SK-N-SH treated with all-trans-retinoic acid at 6 μM for 48 hours (cell line): ENCODE measurements around the gene TNNI2.
"Not testable (repeated sequence)": the region's sequence is repeated elsewhere in the genome, so short reads cannot be mapped to it uniquely, and the experiment has no call there.

Experiments used
- ATAC-seq: fragments of 200-7000 bp; cut with Tn5 transposase; 3 replicates; pipeline ENCODE4 v1.9.1; 2020; ENCODE audit warnings: mild to moderate bottlenecking, moderate library complexity
- ARNTL ChIP-seq: fragments of 450-650 bp; formaldehyde crosslinking; IDR thresholded peaks from 2 replicates; pipeline ENCODE4 v1.5.0; 2020; ENCODE audit warnings: low read depth, mild to moderate bottlenecking, moderate library complexity, borderline replicate concordance
- BACH2 ChIP-seq: fragments of 250-450 bp; sonication (Bioruptor Pico); IDR thresholded peaks from 2 replicates; pipeline ENCODE4 v1.9.0; 2021; ENCODE audit warnings: mild to moderate bottlenecking, borderline replicate concordance
- CSDC2 ChIP-seq: fragments of 250-450 bp; sonication (Bioruptor Pico); IDR thresholded peaks from 2 replicates; pipeline ENCODE4 v1.5.0; 2020; ENCODE audit warnings: mild to moderate bottlenecking, moderate library complexity
- ESRRG ChIP-seq: fragments of 250-450 bp; sonication (Bioruptor Pico); IDR thresholded peaks from 2 replicates; pipeline ENCODE4 v1.6.1; 2021; ENCODE audit warnings: mild to moderate bottlenecking
- GLIS3 ChIP-seq: fragments of 250-450 bp; sonication (Bioruptor Pico); IDR thresholded peaks from 2 replicates; pipeline ENCODE4 v1.5.0; 2020; ENCODE audit warnings: mild to moderate bottlenecking, moderate library complexity
- ISL1 ChIP-seq: fragments of 250-450 bp; sonication (Bioruptor Pico); IDR thresholded peaks from 2 replicates; pipeline ENCODE4 v2.1.2; 2022; ENCODE audit warnings: mild to moderate bottlenecking, moderate library complexity
- OSR1 ChIP-seq: fragments of 250-450 bp; sonication (Bioruptor Pico); IDR thresholded peaks from 2 replicates; pipeline ENCODE4 v1.8.0; 2022; ENCODE audit warnings: moderate library complexity, mild to moderate bottlenecking, inconsistent platforms
- PPARA ChIP-seq: fragments of 250-450 bp; sonication (Bioruptor Pico); IDR thresholded peaks from 2 replicates; pipeline ENCODE4 v1.5.0; 2020; ENCODE audit warnings: mild to moderate bottlenecking, borderline replicate concordance
- RARB ChIP-seq: fragments of 250-450 bp; sonication (Bioruptor Pico); IDR thresholded peaks from 2 replicates; pipeline ENCODE4 v1.8.0; 2021; ENCODE audit warnings: mild to moderate bottlenecking, moderate library complexity
- SNAI2 ChIP-seq: fragments of 250-450 bp; sonication (Bioruptor Pico); IDR thresholded peaks from 2 replicates; pipeline ENCODE4 v1.5.0; 2020; ENCODE audit warnings: mild to moderate bottlenecking, moderate library complexity
- TCF4 ChIP-seq: fragments of 250-450 bp; sonication (Bioruptor Pico); IDR thresholded peaks from 2 replicates; pipeline ENCODE4 v1.8.0; 2021; ENCODE audit warnings: mild to moderate bottlenecking, moderate library complexity, borderline replicate concordance
- ZC3H10 ChIP-seq: fragments of 250-450 bp; sonication (Bioruptor Pico); IDR thresholded peaks from 2 replicates; pipeline ENCODE4 v1.5.1; 2021; ENCODE audit warnings: mild to moderate bottlenecking, moderate library complexity
- ZFP3 ChIP-seq: fragments of 250-450 bp; sonication (Bioruptor Pico); IDR thresholded peaks from 2 replicates; pipeline ENCODE4 v1.5.0; 2020; ENCODE audit warnings: mild to moderate bottlenecking, moderate library complexity
- ZFP30 ChIP-seq: fragments of 450-650 bp; formaldehyde crosslinking; IDR thresholded peaks from 2 replicates; pipeline ENCODE4 v1.5.0; 2022; ENCODE audit warnings: mild to moderate bottlenecking, moderate library complexity
- ZNF565 ChIP-seq: fragments of 450-650 bp; formaldehyde crosslinking; conservative IDR thresholded peaks from 2 replicates; pipeline ENCODE4 v1.5.0; 2020; ENCODE audit warnings: low read depth, mild to moderate bottlenecking, moderate library complexity
- ZNF70 ChIP-seq: fragments of 450-650 bp; formaldehyde crosslinking; IDR thresholded peaks from 2 replicates; pipeline ENCODE4 v1.5.0; 2020; ENCODE audit warnings: mild to moderate bottlenecking, moderate library complexity
- ZNF8 ChIP-seq: fragments of 450-650 bp; formaldehyde crosslinking; IDR thresholded peaks from 2 replicates; pipeline ENCODE4 v1.5.0; 2020; ENCODE audit warnings: mild to moderate bottlenecking, moderate library complexity
- TF ChIP-seq, protein P1 (sequence below): fragments of 250-450 bp; sonication (Bioruptor Pico); IDR thresholded peaks from 2 replicates; pipeline ENCODE4 v1.5.0; 2020; ENCODE audit warnings: mild to moderate bottlenecking, moderate library complexity
- TF ChIP-seq, protein P2 (sequence below): fragments of 250-450 bp; sonication (Bioruptor Pico); IDR thresholded peaks from 2 replicates; pipeline ENCODE4 v1.8.0; 2021; ENCODE audit warnings: low read depth, mild to moderate bottlenecking, moderate library complexity, borderline replicate concordance
- TF ChIP-seq, protein P3 (sequence below): fragments of 250-450 bp; sonication (Bioruptor Pico); IDR thresholded peaks from 2 replicates; pipeline ENCODE4 v1.8.0; 2020; ENCODE audit warnings: mild to moderate bottlenecking, moderate library complexity, borderline replicate concordance
- TF ChIP-seq, protein P4 (sequence below): fragments of 250-450 bp; sonication (Bioruptor Pico); IDR thresholded peaks from 2 replicates; pipeline ENCODE4 v1.5.1; 2021; ENCODE audit warnings: mild to moderate bottlenecking, moderate library complexity

TNNI2 gene

DNA sequence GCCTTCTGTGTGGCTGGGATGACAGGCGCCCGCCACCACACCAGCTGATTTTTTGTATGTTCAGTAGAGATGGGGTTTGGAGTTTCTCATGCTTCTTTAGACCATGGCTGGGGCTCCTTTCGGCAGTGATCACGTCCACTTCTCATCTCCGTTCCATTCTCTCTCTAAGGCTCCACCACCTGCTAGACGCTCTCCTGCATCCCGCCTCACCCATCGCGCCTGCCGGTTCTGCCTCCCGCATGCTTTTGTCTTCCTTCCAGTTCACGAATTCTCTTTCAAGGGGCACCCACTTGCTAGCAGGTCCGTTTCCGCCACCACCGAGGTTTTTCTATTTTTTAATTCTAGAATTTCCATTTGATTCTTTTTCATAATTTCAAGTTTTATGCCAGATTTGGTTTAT lies 26.0 kb upstream of the TNNI2 start (continued):
- TF ChIP-seq, protein P1, sequence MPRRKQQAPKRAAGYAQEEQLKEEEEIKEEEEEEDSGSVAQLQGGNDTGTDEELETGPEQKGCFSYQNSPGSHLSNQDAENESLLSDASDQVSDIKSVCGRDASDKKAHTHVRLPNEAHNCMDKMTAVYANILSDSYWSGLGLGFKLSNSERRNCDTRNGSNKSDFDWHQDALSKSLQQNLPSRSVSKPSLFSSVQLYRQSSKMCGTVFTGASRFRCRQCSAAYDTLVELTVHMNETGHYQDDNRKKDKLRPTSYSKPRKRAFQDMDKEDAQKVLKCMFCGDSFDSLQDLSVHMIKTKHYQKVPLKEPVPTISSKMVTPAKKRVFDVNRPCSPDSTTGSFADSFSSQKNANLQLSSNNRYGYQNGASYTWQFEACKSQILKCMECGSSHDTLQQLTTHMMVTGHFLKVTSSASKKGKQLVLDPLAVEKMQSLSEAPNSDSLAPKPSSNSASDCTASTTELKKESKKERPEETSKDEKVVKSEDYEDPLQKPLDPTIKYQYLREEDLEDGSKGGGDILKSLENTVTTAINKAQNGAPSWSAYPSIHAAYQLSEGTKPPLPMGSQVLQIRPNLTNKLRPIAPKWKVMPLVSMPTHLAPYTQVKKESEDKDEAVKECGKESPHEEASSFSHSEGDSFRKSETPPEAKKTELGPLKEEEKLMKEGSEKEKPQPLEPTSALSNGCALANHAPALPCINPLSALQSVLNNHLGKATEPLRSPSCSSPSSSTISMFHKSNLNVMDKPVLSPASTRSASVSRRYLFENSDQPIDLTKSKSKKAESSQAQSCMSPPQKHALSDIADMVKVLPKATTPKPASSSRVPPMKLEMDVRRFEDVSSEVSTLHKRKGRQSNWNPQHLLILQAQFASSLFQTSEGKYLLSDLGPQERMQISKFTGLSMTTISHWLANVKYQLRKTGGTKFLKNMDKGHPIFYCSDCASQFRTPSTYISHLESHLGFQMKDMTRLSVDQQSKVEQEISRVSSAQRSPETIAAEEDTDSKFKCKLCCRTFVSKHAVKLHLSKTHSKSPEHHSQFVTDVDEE (CRISPR knock-in tag), result no peak
- no peak for TF ChIP-seq BACH2 (CRISPR knock-in tag)
- TF ChIP-seq GLIS3 (CRISPR knock-in tag), result no peak
- TF ChIP-seq RARB (CRISPR knock-in tag), result no peak
- no peak for TF ChIP-seq ARNTL (CRISPR knock-in tag)
- TF ChIP-seq ZNF8 (CRISPR knock-in tag), result no peak
- TF ChIP-seq, protein P2, sequence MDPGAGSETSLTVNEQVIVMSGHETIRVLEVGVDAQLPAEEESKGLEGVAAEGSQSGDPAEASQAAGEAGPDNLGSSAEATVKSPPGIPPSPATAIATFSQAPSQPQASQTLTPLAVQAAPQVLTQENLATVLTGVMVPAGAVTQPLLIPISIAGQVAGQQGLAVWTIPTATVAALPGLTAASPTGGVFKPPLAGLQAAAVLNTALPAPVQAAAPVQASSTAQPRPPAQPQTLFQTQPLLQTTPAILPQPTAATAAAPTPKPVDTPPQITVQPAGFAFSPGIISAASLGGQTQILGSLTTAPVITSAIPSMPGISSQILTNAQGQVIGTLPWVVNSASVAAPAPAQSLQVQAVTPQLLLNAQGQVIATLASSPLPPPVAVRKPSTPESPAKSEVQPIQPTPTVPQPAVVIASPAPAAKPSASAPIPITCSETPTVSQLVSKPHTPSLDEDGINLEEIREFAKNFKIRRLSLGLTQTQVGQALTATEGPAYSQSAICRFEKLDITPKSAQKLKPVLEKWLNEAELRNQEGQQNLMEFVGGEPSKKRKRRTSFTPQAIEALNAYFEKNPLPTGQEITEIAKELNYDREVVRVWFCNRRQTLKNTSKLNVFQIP (CRISPR knock-in tag), result no peak
- no peak for TF ChIP-seq ZFP30 (CRISPR knock-in tag)
- no peak for TF ChIP-seq PPARA (CRISPR knock-in tag)
- TF ChIP-seq ZNF565 (CRISPR knock-in tag), result no peak
- no peak for TF ChIP-seq ZC3H10
- TF ChIP-seq ESRRG, result no peak
- no peak for TF ChIP-seq SNAI2 (CRISPR knock-in tag)
- TF ChIP-seq ZFP3 (CRISPR knock-in tag), result no peak

DNA sequence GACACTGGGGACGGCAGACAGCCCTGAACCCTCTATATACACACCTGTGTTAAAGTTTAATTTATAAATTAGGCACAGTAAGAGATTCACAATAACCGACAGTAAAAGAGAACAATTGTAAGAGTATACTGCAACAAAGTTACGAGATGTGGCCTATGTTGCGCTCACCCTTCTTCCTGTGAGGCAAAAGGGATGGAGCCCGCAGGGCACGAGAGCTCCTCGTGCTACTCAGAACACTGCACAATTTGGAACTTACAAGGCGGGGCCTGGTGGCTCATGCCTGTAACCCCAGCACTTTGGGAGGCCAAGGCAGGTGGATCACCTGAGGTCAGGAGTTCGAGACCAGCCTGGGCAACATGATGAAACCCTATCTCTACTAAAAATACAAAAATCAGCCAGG lies 25.4 kb upstream of the TNNI2 start:
- ATAC-seq, result not testable (repeated sequence)

DNA sequence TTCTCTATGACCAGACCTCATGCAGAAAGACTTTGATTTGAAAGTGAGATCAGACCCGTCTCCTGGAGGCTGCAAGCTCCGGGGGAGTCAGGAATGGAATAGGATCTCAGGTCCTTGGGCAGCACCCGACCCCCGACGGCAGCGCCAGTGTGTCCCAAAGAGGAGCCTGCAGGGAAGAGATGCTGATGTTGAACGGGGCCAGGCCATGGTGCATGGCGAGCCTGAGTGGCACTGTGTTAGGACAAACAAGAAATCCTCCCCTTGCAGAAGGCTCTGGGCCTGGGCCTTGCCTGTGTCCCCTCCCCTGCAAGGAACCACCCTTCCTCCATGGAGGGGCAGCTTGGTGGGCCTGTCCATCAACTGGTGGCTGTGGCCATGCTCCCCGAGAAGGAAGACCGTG lies 24.1 kb upstream of the TNNI2 start:
- ATAC-seq, result no peak
- TF ChIP-seq ZC3H10 (no peak), ZNF8 (CRISPR knock-in tag) (no peak), PPARA (CRISPR knock-in tag) (no peak), OSR1 (CRISPR knock-in tag) (no peak), TCF4 (CRISPR knock-in tag) (no peak), ESRRG (no peak), RARB (CRISPR knock-in tag) (no peak), GLIS3 (CRISPR knock-in tag) (no peak), ZNF70 (CRISPR knock-in tag) (no peak), CSDC2 (CRISPR knock-in tag) (no peak), ARNTL (CRISPR knock-in tag) (no peak), ISL1 (CRISPR knock-in tag) (no peak)
- TF ChIP-seq, protein P3, sequence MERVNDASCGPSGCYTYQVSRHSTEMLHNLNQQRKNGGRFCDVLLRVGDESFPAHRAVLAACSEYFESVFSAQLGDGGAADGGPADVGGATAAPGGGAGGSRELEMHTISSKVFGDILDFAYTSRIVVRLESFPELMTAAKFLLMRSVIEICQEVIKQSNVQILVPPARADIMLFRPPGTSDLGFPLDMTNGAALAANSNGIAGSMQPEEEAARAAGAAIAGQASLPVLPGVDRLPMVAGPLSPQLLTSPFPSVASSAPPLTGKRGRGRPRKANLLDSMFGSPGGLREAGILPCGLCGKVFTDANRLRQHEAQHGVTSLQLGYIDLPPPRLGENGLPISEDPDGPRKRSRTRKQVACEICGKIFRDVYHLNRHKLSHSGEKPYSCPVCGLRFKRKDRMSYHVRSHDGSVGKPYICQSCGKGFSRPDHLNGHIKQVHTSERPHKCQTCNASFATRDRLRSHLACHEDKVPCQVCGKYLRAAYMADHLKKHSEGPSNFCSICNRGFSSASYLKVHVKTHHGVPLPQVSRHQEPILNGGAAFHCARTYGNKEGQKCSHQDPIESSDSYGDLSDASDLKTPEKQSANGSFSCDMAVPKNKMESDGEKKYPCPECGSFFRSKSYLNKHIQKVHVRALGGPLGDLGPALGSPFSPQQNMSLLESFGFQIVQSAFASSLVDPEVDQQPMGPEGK (CRISPR knock-in tag), result no peak
- TF ChIP-seq, protein P2 (CRISPR knock-in tag), result no peak
- TF ChIP-seq, protein P4, sequence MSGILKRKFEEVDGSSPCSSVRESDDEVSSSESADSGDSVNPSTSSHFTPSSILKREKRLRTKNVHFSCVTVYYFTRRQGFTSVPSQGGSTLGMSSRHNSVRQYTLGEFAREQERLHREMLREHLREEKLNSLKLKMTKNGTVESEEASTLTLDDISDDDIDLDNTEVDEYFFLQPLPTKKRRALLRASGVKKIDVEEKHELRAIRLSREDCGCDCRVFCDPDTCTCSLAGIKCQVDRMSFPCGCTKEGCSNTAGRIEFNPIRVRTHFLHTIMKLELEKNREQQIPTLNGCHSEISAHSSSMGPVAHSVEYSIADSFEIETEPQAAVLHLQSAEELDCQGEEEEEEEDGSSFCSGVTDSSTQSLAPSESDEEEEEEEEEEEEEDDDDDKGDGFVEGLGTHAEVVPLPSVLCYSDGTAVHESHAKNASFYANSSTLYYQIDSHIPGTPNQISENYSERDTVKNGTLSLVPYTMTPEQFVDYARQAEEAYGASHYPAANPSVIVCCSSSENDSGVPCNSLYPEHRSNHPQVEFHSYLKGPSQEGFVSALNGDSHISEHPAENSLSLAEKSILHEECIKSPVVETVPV (CRISPR knock-in tag), result no peak
